Measurements from ENCODE around the gene RNASE9. TPM values are rescaled to one million over a fixed set of nuclear protein-coding genes. Genes with fewer than 3 reads are reported as not detected.
"Not testable (repeated sequence)": the region's sequence is repeated elsewhere in the genome, so short reads cannot be mapped to it uniquely, and the experiment has no call there.

The RNASE9 gene
- not detected in 2 replicates for total RNA-seq (2014; rRNA removed; shearing (Covaris generic))

DNA sequence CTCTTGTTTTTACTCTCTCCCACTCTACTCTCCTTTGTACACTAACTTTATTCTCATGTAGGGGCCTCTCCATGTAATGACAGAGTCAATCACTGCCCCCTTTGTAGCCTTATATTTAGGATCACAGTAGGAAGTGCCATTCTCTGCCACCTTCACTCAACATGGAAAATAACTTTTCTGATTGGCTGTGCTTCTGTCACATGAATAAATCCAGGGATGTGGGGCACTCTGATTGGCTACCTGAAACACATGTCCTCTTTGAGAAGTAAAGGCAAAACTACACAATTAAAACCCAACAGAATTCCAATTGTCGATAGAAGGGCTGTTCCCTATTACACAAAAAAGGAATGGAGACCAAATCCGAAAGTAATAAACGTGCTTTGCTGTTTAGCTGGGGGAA, at the start of gene RNASE9:
Gene RNASE9 (minus strand): TSS at position 87 of the 400 bp plus-strand sequence.
- no peak for DNase-seq
- H3K27me3 ChIP-seq (ENCODE audit: control insufficient read depth, insufficient read depth, low read length) = no peaks in the 10 kb centered on the region
- H3K36me3 ChIP-seq (replicated peaks; ENCODE audit: control insufficient read depth, insufficient read depth, low read length) = no peaks in the 10 kb centered on the region
- H3K4me3 ChIP-seq (ENCODE audit: insufficient read depth, low read depth, low read length) = no peak within 1 kb of the TSS

DNA sequence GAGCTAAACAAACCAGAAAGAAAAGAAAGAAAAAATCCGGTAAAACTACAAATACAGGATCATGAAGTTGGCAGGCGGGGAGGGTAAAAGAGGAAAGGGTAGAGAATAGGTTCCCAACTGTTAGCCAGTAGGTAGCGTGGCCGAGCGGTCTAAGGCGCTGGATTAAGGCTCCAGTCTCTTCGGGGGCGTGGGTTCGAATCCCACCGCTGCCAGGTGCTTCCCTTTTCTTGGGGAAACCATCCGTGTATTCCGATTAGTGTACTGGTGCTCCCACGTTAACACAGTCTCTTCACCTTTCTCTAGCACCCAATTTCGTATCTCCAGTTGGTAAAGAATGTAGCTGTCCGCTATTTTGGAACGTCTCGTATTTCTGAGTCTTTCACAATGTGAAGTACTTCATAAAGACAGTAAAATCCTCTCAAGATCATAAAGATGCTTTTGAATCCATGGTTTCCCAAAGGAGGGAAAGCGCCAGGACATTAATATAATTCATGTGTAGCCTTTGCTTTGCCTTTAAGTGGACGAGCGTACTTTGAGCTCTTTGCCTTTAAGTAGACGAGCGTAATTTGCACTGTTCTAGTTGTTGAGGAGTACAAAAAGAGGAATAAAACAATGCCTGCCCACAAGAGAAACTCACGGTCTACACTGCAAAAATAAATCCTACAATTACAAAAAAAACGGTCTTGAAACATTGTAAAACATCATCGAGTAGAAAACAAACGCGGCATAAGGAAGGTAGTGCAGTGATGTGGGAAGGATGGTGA, 49.3 kb upstream of the RNASE9 start:
- Histone ChIP-seq H3K36me3 (replicated peaks; ENCODE audit: control insufficient read depth, insufficient read depth, low read length) (no peaks in the 10 kb centered on the region), H3K4me3 (ENCODE audit: insufficient read depth, low read depth, low read length) (peak overlapping the region; percentile 82), H3K27me3 (ENCODE audit: control insufficient read depth, insufficient read depth, low read length) (no peaks in the 10 kb centered on the region)
- DNase-seq = peak; percentile 70

- Histone ChIP-seq H3K36me3 (replicated peaks; ENCODE audit: control insufficient read depth, insufficient read depth, low read length) (no peaks in the 10 kb centered on the region), H3K27me3 (ENCODE audit: control insufficient read depth, insufficient read depth, low read length) (no peaks in the 10 kb centered on the region), H3K4me3 (ENCODE audit: insufficient read depth, low read depth, low read length) (peak overlapping the region; percentile 82)
- peak; percentile 75 for DNase-seq
These were observed 48.6 kb upstream of the RNASE9 start for GRCh38 chr14:20609215-20610001.

- DNase-seq = no peak
- Histone ChIP-seq H3K4me3 (ENCODE audit: insufficient read depth, low read depth, low read length) (no peak overlapping the region), H3K36me3 (replicated peaks; ENCODE audit: control insufficient read depth, insufficient read depth, low read length) (no peaks in the 10 kb centered on the region), H3K27me3 (ENCODE audit: control insufficient read depth, insufficient read depth, low read length) (no peaks in the 10 kb centered on the region)
These were observed 47.7 kb upstream of the RNASE9 start for GRCh38 chr14:20608383-20609110.

DNA sequence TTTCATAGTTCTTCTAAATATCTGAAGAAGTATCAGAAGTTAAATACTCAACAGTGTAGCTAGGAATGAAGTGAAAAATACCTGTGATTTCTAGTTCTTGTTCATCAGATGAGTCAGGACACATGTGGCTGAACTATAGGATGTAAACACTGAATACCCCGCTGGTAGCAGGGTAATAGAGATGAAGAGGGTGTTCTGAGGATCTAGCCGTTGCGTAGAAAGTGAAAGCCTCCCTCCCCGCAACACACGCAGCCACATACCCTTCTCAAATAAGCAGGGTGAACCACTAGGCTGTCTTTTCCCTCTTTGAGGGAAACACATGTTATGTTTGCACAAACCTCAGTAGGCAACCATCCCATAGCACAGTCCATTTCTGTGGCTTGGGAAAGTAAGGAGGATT, 46.8 kb upstream of the RNASE9 start:
- DNase-seq = no peak
- H3K36me3 ChIP-seq (replicated peaks; ENCODE audit: control insufficient read depth, insufficient read depth, low read length) = no peaks in the 10 kb centered on the region
- H3K4me3 ChIP-seq (ENCODE audit: insufficient read depth, low read depth, low read length) = no peak overlapping the region
- no peaks in the 10 kb centered on the region for H3K27me3 ChIP-seq (ENCODE audit: control insufficient read depth, insufficient read depth, low read length)

DNA sequence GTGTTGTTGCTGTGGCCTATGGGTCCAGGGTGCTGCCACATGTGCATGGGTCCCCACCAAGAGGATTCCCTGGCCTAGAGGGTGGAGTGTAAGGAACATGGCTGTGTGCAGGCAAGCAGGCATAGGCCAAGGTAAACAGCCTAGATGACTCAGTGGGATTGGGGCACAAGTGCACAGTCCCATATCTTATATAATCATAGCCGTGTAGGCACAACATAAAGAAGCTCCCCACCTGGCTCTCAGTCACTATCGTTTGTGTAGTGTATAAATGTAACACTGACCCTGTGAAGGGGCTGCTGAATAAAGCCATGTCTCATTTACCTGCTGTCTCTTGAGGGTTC, 46.0 kb upstream of the RNASE9 start:
- no peak overlapping the region for H3K4me3 ChIP-seq (ENCODE audit: insufficient read depth, low read depth, low read length)
- H3K36me3 ChIP-seq (replicated peaks; ENCODE audit: control insufficient read depth, insufficient read depth, low read length) = no peaks in the 10 kb centered on the region
- no peaks in the 10 kb centered on the region for H3K27me3 ChIP-seq (ENCODE audit: control insufficient read depth, insufficient read depth, low read length)
- DNase-seq = no peak

DNA sequence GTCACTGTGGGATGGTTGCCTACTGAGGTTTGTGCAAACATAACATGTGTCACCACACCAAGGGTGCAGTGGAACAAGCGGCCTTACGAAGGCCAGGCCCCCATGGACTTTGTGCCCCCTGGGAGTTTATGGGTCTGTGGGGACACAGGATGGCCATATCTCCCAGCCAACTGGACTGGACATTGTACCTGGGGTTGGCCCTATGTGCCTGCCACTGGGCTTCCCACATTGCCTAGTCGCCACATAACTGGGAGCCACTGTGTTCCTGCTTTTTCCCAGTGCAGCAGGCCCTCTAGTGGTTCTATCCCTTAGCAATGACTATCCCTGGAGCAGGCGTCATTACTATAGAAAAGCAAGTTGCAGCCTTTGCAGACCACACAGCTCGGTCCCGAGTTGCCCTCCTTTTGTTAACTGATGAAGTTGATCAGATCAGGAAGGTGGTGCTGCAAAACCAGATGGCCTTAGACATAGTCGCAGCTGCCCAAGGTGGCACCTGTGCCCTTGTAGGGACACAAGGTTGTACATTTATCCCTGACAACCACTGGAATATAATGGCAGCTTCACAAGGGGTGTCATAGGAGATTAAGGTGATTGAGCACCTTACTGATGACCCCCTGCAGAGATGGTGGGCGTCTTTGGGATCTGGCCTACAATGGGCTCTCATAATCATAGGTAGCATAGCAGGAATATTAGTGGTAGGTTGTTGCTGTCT, 45.5 kb upstream of the RNASE9 start:
- DNase-seq = peak; percentile 72
- Histone ChIP-seq H3K27me3 (ENCODE audit: control insufficient read depth, insufficient read depth, low read length) (no peaks in the 10 kb centered on the region), H3K36me3 (replicated peaks; ENCODE audit: control insufficient read depth, insufficient read depth, low read length) (no peaks in the 10 kb centered on the region), H3K4me3 (ENCODE audit: insufficient read depth, low read depth, low read length) (no peak overlapping the region)

- H3K36me3 ChIP-seq (replicated peaks; ENCODE audit: control insufficient read depth, insufficient read depth, low read length) = no peaks in the 10 kb centered on the region
- no peak for DNase-seq
- no peak overlapping the region for H3K4me3 ChIP-seq (ENCODE audit: insufficient read depth, low read depth, low read length)
- no peaks in the 10 kb centered on the region for H3K27me3 ChIP-seq (ENCODE audit: control insufficient read depth, insufficient read depth, low read length)
These were observed 43.2 kb upstream of the RNASE9 start for GRCh38 chr14:20603813-20604690.

GRCh38 chr14:20602583-20602982, 41.7 kb upstream of the RNASE9 start:
- no peaks in the 10 kb centered on the region for H3K27me3 ChIP-seq (ENCODE audit: control insufficient read depth, insufficient read depth, low read length)
- DNase-seq = no peak

DNA sequence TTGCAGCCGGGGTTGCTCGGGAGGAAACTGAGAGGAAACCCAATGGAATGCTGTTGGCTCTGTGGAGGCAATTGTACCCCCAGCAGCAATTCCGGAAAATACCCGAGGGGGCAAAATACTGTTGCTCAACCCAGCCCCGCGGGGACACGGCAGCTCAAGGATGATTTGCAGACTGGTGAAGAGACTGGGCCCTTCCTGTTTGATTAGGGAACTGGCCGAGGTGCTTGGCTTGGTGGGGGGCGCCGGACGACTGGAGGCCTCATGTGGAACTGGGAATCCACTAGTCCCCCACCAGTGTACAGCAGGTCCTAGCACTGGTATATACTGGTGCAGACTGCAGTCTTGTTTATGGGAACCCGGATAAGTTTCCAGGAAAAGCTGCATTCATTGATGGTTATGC, 40.7 kb upstream of the RNASE9 start:
- DNase-seq = no peak
- no peaks in the 10 kb centered on the region for H3K36me3 ChIP-seq (replicated peaks; ENCODE audit: control insufficient read depth, insufficient read depth, low read length)
- H3K27me3 ChIP-seq (ENCODE audit: control insufficient read depth, insufficient read depth, low read length) = no peaks in the 10 kb centered on the region
- H3K4me3 ChIP-seq (ENCODE audit: insufficient read depth, low read depth, low read length) = no peak overlapping the region

More at GRCh38 chr14:20602583-20602982, 41.7 kb upstream of the RNASE9 start:
- Histone ChIP-seq H3K36me3 (replicated peaks; ENCODE audit: control insufficient read depth, insufficient read depth, low read length) (no peaks in the 10 kb centered on the region), H3K4me3 (ENCODE audit: insufficient read depth, low read depth, low read length) (no peak overlapping the region)

DNA sequence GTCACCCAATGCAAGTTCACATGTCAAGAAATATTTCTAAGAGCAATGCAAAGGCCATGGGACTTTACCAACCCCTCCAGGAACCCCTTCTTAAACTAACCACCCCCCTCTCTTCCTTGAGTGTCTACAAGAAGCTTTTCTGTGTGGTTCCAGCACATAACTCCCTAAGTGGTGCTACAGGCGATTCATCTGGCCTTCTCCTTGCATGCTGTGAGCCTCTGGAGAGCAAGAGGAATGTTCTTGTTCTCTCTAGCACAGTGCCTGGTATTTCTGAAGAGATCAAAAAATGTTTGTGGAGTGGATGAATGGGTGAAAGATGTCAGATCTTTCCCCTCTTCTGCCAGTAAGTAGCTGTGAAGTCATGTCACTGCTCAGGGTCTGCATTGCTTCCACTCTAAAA, 36.3 kb upstream of the RNASE9 start:
- no peak overlapping the region for H3K4me3 ChIP-seq (ENCODE audit: insufficient read depth, low read depth, low read length)

GRCh38 chr14:20595726-20596125, 34.9 kb upstream of the RNASE9 start:
- not testable (repeated sequence) for H3K4me3 ChIP-seq (ENCODE audit: insufficient read depth, low read depth, low read length); H3K27me3 ChIP-seq (ENCODE audit: control insufficient read depth, insufficient read depth, low read length); H3K36me3 ChIP-seq (replicated peaks; ENCODE audit: control insufficient read depth, insufficient read depth, low read length); DNase-seq

More for the DNA sequence above, 36.3 kb upstream of the RNASE9 start:
- Histone ChIP-seq H3K36me3 (replicated peaks; ENCODE audit: control insufficient read depth, insufficient read depth, low read length) (no peaks in the 10 kb centered on the region), H3K27me3 (ENCODE audit: control insufficient read depth, insufficient read depth, low read length) (no peaks in the 10 kb centered on the region)
- DNase-seq = no peak

DNA sequence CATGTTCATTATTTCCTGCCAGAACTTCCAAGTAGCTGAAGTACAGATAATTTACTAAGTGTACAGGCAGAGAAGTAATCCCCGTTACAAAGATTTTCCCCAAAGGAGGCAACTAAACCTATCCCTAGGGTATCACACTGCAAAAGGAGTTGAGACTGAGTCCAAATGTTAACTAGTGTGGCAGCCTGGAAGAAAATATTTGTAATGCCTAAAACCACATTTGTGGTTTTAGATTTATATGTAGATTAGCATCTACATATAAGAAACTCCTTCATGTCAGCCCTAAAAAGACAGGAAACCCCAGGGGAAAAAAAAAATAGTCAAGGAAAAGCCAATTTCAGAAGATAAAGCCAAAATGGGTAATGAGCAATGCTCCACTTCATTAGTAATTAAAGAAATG, 31.7 kb upstream of the RNASE9 start:
- no peaks in the 10 kb centered on the region for H3K27me3 ChIP-seq (ENCODE audit: control insufficient read depth, insufficient read depth, low read length)

More for the DNA sequence above, 31.7 kb upstream of the RNASE9 start:
- DNase-seq = peak; percentile 2
- Histone ChIP-seq H3K36me3 (replicated peaks; ENCODE audit: control insufficient read depth, insufficient read depth, low read length) (no peaks in the 10 kb centered on the region), H3K4me3 (ENCODE audit: insufficient read depth, low read depth, low read length) (no peak overlapping the region)

Data from H7 (cell line).